Body of pancreas (tissue), 4 donors: Measurements from ENCODE around the gene FGF6. TPM values are rescaled to one million over a fixed set of nuclear protein-coding genes. Genes with fewer than 3 reads are reported as not detected.

Experiments used
- ATAC-seq: fragments of 150-250 bp; one replicate; pipeline ENCODE4 v1.9.1; 2016
- DNase-seq, 4 donors: peaks; one replicate each; pipeline ENCODE4 v3.0.0-alpha.2; 2019
- H3K27ac ChIP-seq, 4 donors: fragments of 200-600 bp; sonication (generic); 1 replicate in 3 of 4; 2 replicates in 1 of 4; pipeline versions ENCODE4 v1.5.1 to v1.6.1; 2016 to 2019; ENCODE audit warnings: mild to moderate bottlenecking in 1 of 4, mixed read lengths in 1 of 4, moderate library complexity in 1 of 4
- H3K27me3 ChIP-seq, 2 donors: fragments of 200-600 bp; sonication (generic); one replicate each; pipeline ENCODE4 v1.6.0; 2016; ENCODE audit warnings: mild to moderate bottlenecking in 1 of 2
- H3K36me3 ChIP-seq, 2 donors: fragments of 200-600 bp; sonication (generic); replicated peaks in 1 of 2; 2 replicates each; pipeline ENCODE4 v1.5.1; 2016; ENCODE audit warnings: low read depth in 2 of 2; ENCODE audit not compliant: insufficient read depth in 1 of 2
- H3K4me1 ChIP-seq: fragments of 200-600 bp; sonication (generic); one replicate; pipeline ENCODE4 v1.6.0; 2016
- H3K4me3 ChIP-seq, 2 donors: fragments of 200-600 bp; sonication (generic); 1 replicate in 1 of 2; 2 replicates in 1 of 2; pipeline ENCODE4 v1.5.1; 2016 to 2019
- H3K9me3 ChIP-seq, 3 donors: fragments of 200-600 bp; sonication (generic); 1 replicate in 2 of 3; 2 replicates in 1 of 3; pipeline ENCODE4 v1.5.1; 2016
- CTCF ChIP-seq, 7 experiments: fragments of 450-650 bp in 4 of 7; fragments of 200-600 bp in 3 of 7; sonication (generic) in 3 of 7; IDR thresholded peaks; one replicate each; pipeline ENCODE4 v1.5.1; 2016 to 2019; ENCODE audit warnings: antibody characterized with exemption in 7 of 7
- POLR2A ChIP-seq, 3 donors: fragments of 450-650 bp; IDR thresholded peaks; one replicate each; pipeline ENCODE4 v1.6.1; 2016; ENCODE audit warnings: antibody characterized with exemption in 3 of 3, mild to moderate bottlenecking in 2 of 3
- WGBS, 2 donors: methylation state at CpG; one replicate each; pipeline ENCODE4 v1.1.5; 2017; 5-methylcytosine and 5-hydroxymethylcytosine counted together
- intact Hi-C: fragments of 100-400 bp; cut with DNase I; formaldehyde crosslinking; loops from one replicate; pipeline ENCODE4 v1.15.1; 2023
- total RNA-seq, 2 donors: library from RNA; depleted of rRNA; stranded (reverse); fragments of >200 nt; gene quantifications; one replicate each; pipeline ENCODE4 v1.1.0, GENCODE V29; 2016

Gene FGF6
- total RNA-seq, 2 donors from 2014 or later: not detected

- Histone ChIP-seq H3K27me3 (no peaks in the 10 kb centered on the region), H3K9me3 (no peaks in the 10 kb centered on the region), H3K4me1 (no peaks in the 10 kb centered on the region), H3K36me3 (no peaks in the 10 kb centered on the region), H3K27ac (no peak overlapping the region), H3K4me3 (no peak overlapping the region)
- TF ChIP-seq CTCF (IDR thresholded peaks at IDR 0.05): no peak
- TF ChIP-seq POLR2A (IDR thresholded peaks at IDR 0.05): no peak
- 67 to 68% methylated on average over 8 of the region's 8 CpGs for WGBS, 2 donors
- DNase-seq (no peak), ATAC-seq (no peak)
- intact Hi-C loops: no loop called here
These were observed 1.6 kb downstream of the FGF6 start for GRCh38 chr12:4444031-4444430.

GRCh38 chr12:4443616-4444015 is 2.0 kb downstream of the FGF6 start:
- intact Hi-C loops: no loop called here
- DNase-seq (no peak), ATAC-seq (no peak)
- Histone ChIP-seq H3K27ac (no peak overlapping the region), H3K9me3 (no peaks in the 10 kb centered on the region), H3K4me1 (no peaks in the 10 kb centered on the region), H3K4me3 (no peak overlapping the region), H3K36me3 (no peaks in the 10 kb centered on the region), H3K27me3 (no peaks in the 10 kb centered on the region)
- TF ChIP-seq CTCF (IDR thresholded peaks at IDR 0.05) (no peak), POLR2A (IDR thresholded peaks at IDR 0.05) (no peak)
- WGBS, 2 donors: 64 to 71% methylated on average over 6 to 17 of the region's 17 CpGs

GRCh38 chr12:4441355-4442335 is 4.0 kb downstream of the FGF6 start:
- intact Hi-C loops: no loop called here
- no peak for DNase-seq
- Histone ChIP-seq H3K9me3 (no peaks in the 10 kb centered on the region), H3K27ac (no peak overlapping the region), H3K36me3 (no peaks in the 10 kb centered on the region), H3K27me3 (no peaks in the 10 kb centered on the region), H3K4me1 (no peaks in the 10 kb centered on the region), H3K4me3 (no peak overlapping the region)
- TF ChIP-seq POLR2A (IDR thresholded peaks at IDR 0.05): no peak
- TF ChIP-seq CTCF (IDR thresholded peaks at IDR 0.05): no peak
- no peak for ATAC-seq
- WGBS, 2 donors: 21 to 23% methylated on average over 11 to 19 of the region's 19 CpGs

GRCh38 chr12:4440187-4440941 is 5.3 kb downstream of the FGF6 start:
- no peak overlapping the region for H3K27ac ChIP-seq
- H3K4me1 ChIP-seq: no peaks in the 10 kb centered on the region
- intact Hi-C loops: no loop called here
- H3K27me3 ChIP-seq: no peaks in the 10 kb centered on the region
- ATAC-seq: no peak
- no peak for DNase-seq
- no peak overlapping the region for H3K4me3 ChIP-seq
- TF ChIP-seq CTCF (IDR thresholded peaks at IDR 0.05) (no peak), POLR2A (IDR thresholded peaks at IDR 0.05) (no peak)
- H3K36me3 ChIP-seq: no peaks in the 10 kb centered on the region
- WGBS, 2 donors: 52 to 56% methylated on average over 5 of the region's 5 CpGs
- H3K9me3 ChIP-seq: no peaks in the 10 kb centered on the region
